GM19328 (cell line): ENCODE results near the gene PSMB10.

ENCODE experiments used
- ATAC-seq: cut with Tn5 transposase; IDR thresholded peaks from one replicate; pipeline ENCODE4 v1.9.1; 2021; ENCODE audit warnings: mild to moderate bottlenecking, moderate library complexity; ENCODE audit not compliant: unreplicated experiment

PSMB10 gene

DNA sequence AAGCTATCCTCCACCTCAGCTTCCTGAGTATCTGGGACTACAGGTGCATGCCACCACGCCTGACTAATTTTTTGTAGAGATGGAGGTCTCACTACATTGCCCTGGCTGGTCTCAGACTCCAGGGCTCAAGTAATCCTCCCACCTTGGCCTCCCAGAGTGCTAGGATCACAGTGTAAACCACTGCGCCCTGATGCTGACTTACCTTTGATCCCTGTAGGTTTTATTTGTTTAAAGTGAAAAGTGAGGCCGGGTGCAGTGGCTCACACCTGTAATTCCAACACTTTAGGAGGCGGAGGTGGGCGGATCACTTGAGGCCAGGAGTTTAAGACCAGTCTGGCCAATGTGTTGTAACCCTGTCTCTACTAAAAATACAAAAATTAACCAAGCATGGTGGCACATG, 34.9 kb downstream of the PSMB10 start:
- no peak for ATAC-seq

GRCh38 chr16:67897231-67897630, 39.4 kb downstream of the PSMB10 start:
- ATAC-seq: no peak

DNA sequence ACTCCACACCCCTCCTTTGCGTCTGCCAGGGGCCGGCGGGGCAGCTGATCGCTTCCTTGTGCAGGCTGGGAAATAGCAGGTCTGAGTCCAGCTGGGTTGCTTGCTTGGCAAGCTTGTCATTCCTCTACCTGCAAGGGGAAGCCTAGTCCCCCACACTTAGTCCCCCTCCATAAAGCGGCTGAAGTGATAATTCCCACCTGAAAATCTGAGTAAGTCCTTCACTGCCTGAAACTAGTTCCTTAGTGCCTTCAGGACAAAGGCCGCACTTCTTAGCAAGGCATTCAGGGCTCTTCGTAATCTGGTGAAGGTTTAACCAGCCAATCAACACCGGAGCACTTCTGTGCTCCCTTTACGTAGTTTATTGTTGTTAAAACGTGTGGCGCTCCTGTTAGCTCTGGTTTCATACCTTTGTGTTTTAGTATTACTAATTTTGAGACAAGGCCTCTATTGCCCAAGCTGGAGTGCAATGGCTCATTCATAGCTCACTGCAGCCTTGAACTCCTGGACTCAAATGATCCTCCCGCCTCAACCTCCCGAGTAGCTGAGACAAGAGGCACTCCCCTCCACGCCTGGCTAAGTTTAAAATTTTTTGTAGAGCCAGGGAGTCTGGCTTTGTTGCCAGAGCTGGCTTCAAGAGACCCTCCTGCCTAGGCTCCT, 42.8 kb downstream of the PSMB10 start:
- ATAC-seq: no peak

- peak; percentile 82 for ATAC-seq
These were observed 43.5 kb downstream of the PSMB10 start, which contains the start of gene PSKH1 for GRCh38 chr16:67892899-67893742. Gene PSKH1, plus strand, starts transcription at chr16:67893254. Its CDS starts 15,496 bp downstream, at chr16:67908750.

GRCh38 chr16:67892375-67892774, 44.3 kb downstream of the PSMB10 start:
- ATAC-seq: no peak

DNA sequence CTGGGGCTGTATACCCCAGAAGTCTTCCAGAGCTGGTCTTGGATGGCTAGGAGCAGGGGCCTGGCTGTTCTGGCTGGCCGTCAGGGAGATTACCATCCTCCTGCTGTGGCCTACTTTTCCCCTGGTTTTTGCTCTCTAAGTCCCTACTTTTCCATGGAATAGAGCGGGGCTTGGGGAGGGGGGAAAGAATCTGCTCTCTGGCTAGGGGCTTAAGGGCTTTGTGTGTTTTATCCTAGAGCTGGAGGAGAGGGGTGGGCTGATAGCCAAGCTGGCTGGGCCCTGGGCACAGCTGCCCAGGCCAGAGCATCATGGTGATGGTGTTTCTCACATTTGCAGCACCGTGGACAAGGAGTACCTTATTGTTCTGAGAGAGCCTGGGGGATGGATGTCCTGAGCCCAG, 48.3 kb downstream of the PSMB10 start:
- ATAC-seq: no peak

DNA sequence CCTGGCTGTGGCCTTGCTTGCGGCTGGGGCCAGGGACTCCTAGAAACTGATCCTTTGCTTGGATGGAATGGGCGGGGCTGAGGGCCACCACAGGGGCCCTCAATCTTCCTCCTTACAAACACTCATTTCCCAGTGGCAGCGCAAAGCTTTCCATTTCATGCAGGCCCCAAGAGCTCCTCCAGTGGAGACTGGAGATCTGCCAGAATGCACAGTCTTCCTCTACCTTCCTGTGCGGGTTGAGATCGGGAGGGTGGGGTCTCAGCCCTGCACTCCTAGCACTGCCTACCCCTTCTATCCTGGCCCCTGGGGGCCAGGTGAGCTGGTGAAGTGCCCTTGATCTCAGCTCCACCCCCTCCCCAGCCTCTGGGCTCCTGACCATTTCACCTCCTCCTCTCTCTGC, 50.3 kb downstream of the PSMB10 start:
- ATAC-seq: no peak

DNA sequence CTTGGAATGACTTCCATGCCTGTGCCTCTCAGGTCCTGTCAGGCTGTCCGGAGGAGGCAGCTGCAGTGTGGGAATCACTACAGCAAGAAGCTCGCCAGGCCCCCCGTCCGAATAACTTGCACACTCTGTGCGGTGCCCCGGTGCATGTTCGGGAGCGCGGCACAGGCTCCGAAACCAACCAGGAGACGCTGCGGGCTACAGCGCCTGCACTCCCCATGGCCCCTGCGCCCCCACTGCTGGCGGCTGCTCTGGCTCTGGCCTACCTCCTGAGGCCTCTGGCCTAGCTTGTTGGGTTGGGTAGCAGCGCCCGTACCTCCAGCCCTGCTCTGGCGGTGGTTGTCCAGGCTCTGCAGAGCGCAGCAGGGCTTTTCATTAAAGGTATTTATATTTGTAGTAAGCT, 50.7 kb downstream of the PSMB10 start:
- no peak for ATAC-seq

DNA sequence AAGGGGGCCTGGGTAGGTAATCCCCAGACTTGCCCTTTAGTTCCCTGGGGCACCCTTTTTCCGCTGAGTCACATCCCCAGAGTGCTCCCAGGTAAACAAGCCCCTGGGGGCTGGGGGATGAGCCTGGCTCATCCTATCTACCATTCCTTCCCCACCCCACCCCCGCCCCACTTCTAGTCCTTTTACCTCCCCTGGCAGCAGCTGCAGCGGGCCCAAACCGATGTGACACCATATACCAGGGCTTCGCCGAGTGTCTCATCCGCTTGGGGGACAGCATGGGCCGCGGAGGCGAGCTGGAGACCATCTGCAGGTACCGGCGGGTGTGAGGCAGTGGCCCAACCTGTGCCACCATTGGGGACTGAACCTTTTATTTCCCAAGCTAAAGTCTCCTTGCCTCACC, 51.1 kb downstream of the PSMB10 start:
- ATAC-seq: no peak

DNA sequence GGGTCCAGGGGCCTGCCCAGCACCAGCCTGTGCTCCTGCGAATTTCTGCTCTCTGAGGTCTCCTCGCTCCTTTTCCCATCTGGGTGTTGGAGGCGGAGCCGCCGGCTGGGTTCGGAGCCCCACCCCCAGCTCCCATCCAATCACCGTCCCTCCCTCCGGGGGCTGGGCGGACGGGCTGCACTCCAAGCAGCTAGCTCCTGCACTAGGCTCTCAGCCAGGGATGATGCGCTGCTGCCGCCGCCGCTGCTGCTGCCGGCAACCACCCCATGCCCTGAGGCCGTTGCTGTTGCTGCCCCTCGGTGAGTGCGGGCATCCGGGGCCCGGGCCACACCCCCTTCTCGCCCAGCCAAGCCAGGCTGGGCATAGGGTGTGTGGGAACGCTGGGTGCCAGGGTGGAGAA, 52.0 kb downstream of the PSMB10 start, which contains the start of gene NRN1L:
TSS of gene NRN1L (plus strand) at position 202 of the 400 bp plus-strand sequence. CDS start at position 221, 19 bp downstream.
- no peak for ATAC-seq
